ENCODE results near the gene YEATS2.

Gene YEATS2

DNA sequence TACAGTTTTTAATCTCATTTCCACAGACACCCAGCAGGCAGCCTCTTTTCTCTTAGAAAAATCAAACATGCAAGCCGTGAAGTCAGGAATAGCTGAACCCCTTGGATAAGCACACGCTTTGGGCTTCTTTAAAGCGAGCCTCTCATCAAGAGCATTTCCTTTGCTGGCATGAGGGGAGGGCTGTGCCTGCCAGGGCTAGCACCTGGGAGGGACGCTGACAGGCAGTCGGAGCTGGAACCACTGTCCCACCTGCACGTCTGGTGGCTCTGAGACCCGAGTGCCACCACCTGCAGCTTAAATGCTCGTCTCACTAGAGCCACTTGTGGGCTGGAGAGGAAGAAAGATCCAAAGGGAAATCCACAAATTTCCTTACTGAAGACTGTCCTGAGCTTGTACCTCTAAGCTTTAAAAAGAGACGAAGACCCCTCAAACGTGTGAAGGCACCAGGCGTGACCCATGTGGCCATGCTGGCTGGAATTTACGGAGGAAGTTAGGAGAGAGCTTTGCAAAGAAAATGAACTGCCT is 118.4 kb downstream of the YEATS2 start:
- Histone ChIP-seq H3K4ac (ENCODE audit: low read depth, low read length) (no peak overlapping the region), H3K36me3 (ENCODE audit: control insufficient read depth, insufficient read depth, low read length) (peaks cover 2% of the 10 kb centered on the region), H4K8ac (ENCODE audit: low read depth, low read length) (no peak overlapping the region), H3K9ac (ENCODE audit: low read length) (no peak overlapping the region), H3K79me1 (ENCODE audit: low read length) (no peaks in the 10 kb centered on the region), H2BK5ac (ENCODE audit: low read length) (no peak overlapping the region), H3K4me1 (ENCODE audit: control insufficient read depth, low read depth, low read length) (no peaks in the 10 kb centered on the region), H3K56ac (ENCODE audit: low read length) (no peak overlapping the region), H3K27ac (ENCODE audit: low read depth, low read length) (no peak overlapping the region), H3K79me2 (ENCODE audit: control insufficient read depth, insufficient read depth, low read length) (no peaks in the 10 kb centered on the region), H2BK15ac (replicated peaks; ENCODE audit: low read depth) (no peak overlapping the region), H3K18ac (ENCODE audit: low read length) (no peak overlapping the region), H2AK5ac (ENCODE audit: low read length) (no peak overlapping the region), H3K27me3 (ENCODE audit: insufficient read depth, low read length, poor library complexity) (no peaks in the 10 kb centered on the region), H3K4me2 (ENCODE audit: low read length) (no peak overlapping the region), H3K4me3 (ENCODE audit: low read length) (no peak overlapping the region), H2BK120ac (ENCODE audit: low read depth, low read length) (no peak overlapping the region), H3K23ac (ENCODE audit: low read length) (no peak overlapping the region), H4K5ac (ENCODE audit: low read length) (no peak overlapping the region)
- no peak for DNase-seq
- no CpG with 5 or more reads among the region's 12 CpGs for WGBS (ENCODE audit: extremely low coverage, insufficient coverage, low lambda C conversion rate)

DNA sequence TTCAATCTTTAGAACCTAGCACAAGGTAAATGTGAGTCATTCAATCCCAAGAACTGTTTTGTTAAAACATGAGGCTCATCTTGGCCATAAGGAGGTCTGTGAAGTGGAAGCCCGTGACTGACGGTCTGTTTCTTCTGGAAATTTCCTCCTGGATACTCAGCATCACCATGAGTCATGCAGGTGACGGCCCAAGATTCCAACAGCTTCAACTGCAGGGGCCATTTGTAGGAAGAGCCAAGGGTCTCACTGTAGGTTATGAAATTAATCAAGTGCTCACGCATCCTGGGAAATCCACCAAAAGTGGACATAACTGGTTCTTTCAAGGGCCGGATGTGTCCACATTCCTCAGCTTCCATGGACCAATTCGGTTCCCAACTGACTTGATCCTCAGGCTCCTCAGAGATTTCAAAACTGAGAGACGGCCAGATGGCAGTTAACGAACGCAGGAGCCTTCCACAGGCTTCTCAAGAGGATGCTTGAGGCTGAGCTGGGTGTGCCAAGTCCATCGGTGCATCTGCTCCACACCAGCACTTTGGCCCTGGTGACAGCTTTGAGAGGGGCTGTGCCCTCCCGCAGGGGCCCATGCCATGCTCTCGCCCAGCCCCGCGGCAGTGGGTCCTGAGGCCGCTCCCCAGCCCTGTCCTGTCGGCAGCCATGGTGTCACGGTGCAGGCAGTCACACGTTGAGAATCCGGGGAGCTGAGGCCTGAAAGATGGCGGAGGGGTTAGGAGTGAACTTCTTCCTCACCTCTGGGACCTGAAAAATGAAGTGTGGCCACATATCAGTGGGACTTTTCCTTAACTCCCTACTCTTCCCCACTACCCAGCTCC is 119.3 kb downstream of the YEATS2 start:
- Histone ChIP-seq H2BK5ac (ENCODE audit: low read length) (no peak overlapping the region), H2AK5ac (ENCODE audit: low read length) (no peak overlapping the region), H3K4me2 (ENCODE audit: low read length) (no peak overlapping the region), H3K9ac (ENCODE audit: low read length) (no peak overlapping the region), H3K4ac (ENCODE audit: low read depth, low read length) (no peak overlapping the region), H3K36me3 (ENCODE audit: control insufficient read depth, insufficient read depth, low read length) (no peaks in the 10 kb centered on the region), H4K5ac (ENCODE audit: low read length) (no peak overlapping the region), H3K27me3 (ENCODE audit: insufficient read depth, low read length, poor library complexity) (no peaks in the 10 kb centered on the region), H3K27ac (ENCODE audit: low read depth, low read length) (no peak overlapping the region), H3K4me3 (ENCODE audit: low read length) (no peak overlapping the region), H2BK15ac (replicated peaks; ENCODE audit: low read depth) (no peak overlapping the region), H3K23ac (ENCODE audit: low read length) (no peak overlapping the region), H3K79me1 (ENCODE audit: low read length) (no peaks in the 10 kb centered on the region), H3K56ac (ENCODE audit: low read length) (no peak overlapping the region), H3K18ac (ENCODE audit: low read length) (no peak overlapping the region), H3K4me1 (ENCODE audit: control insufficient read depth, low read depth, low read length) (no peaks in the 10 kb centered on the region), H2BK120ac (ENCODE audit: low read depth, low read length) (no peak overlapping the region), H4K8ac (ENCODE audit: low read depth, low read length) (no peak overlapping the region), H3K79me2 (ENCODE audit: control insufficient read depth, insufficient read depth, low read length) (no peaks in the 10 kb centered on the region)
- no CpG with 5 or more reads among the region's 20 CpGs for WGBS (ENCODE audit: extremely low coverage, insufficient coverage, low lambda C conversion rate)
- DNase-seq, result no peak

DNA sequence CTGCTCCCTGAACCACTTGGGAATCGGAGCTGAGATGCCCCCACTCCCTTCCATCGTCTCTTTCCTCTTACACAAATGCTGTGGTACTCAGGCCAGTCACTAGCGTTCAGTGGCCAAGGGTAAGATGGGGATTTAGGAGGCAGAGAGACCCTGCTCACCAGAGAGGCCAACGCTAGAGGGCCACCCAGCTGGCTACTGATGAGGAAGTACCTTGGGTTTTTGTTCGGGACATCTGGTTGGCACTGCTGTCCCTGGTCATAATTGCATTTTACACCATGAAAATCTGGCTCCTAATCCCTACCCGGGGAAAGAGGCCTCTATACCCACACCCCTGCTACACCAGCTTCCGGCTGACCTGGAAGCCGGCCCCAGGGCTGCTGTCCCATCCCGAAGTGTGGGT is 120.0 kb downstream of the YEATS2 start:
- H3K4me1 ChIP-seq (ENCODE audit: control insufficient read depth, low read depth, low read length), result no peaks in the 10 kb centered on the region
- no peak overlapping the region for H3K23ac ChIP-seq (ENCODE audit: low read length)
- no peak for DNase-seq
- H3K27me3 ChIP-seq (ENCODE audit: insufficient read depth, low read length, poor library complexity), result no peaks in the 10 kb centered on the region
- H3K79me1 ChIP-seq (ENCODE audit: low read length), result no peaks in the 10 kb centered on the region
- no peak overlapping the region for H2BK120ac ChIP-seq (ENCODE audit: low read depth, low read length)
- no peak overlapping the region for H3K4me2 ChIP-seq (ENCODE audit: low read length)
- H3K79me2 ChIP-seq (ENCODE audit: control insufficient read depth, insufficient read depth, low read length), result no peaks in the 10 kb centered on the region
- no peak overlapping the region for H3K56ac ChIP-seq (ENCODE audit: low read length)
- H2AK5ac ChIP-seq (ENCODE audit: low read length), result no peak overlapping the region
- WGBS (ENCODE audit: extremely low coverage, insufficient coverage, low lambda C conversion rate), result no CpG with 5 or more reads among the region's 9 CpGs
- no peak overlapping the region for H3K4ac ChIP-seq (ENCODE audit: low read depth, low read length)
- H3K4me3 ChIP-seq (ENCODE audit: low read length), result no peak overlapping the region
- no peak overlapping the region for H3K18ac ChIP-seq (ENCODE audit: low read length)
- H4K8ac ChIP-seq (ENCODE audit: low read depth, low read length), result no peak overlapping the region
- no peak overlapping the region for H4K5ac ChIP-seq (ENCODE audit: low read length)
- H2BK15ac ChIP-seq (replicated peaks; ENCODE audit: low read depth), result no peak overlapping the region
- no peak overlapping the region for H3K27ac ChIP-seq (ENCODE audit: low read depth, low read length)
- no peak overlapping the region for H3K9ac ChIP-seq (ENCODE audit: low read length)
- no peaks in the 10 kb centered on the region for H3K36me3 ChIP-seq (ENCODE audit: control insufficient read depth, insufficient read depth, low read length)
- H2BK5ac ChIP-seq (ENCODE audit: low read length), result no peak overlapping the region

DNA sequence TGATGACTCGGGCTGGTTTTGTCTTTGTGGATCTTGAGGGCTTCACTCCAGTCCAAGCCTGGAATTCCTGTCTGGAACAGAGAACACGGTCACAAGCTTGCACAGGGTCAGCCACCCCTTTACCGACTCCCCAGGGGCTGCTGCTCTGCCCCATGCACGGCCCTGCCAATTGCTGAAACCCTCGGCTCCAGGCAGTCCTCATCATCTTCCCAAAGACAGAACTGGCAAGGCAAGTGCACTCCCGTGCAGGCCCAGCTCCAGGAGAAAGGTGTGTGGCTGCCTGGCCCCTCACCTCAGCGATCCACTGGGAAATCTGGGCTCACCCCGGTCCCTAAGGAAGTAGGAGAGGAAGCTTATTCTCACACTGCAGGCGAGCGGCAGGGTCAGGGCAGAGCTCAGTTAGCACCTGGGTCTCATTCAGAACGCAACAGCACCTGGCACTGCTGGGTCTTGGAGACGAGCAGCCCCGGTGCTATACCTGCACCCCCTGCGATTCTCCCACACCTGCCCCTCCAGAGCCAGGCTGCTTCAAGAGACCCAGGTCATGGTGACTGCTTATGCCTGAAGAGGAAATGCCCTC is 120.5 kb downstream of the YEATS2 start:
- Histone ChIP-seq H3K27me3 (ENCODE audit: insufficient read depth, low read length, poor library complexity) (no peaks in the 10 kb centered on the region), H3K4me1 (ENCODE audit: control insufficient read depth, low read depth, low read length) (no peaks in the 10 kb centered on the region), H3K18ac (ENCODE audit: low read length) (no peak overlapping the region), H3K79me1 (ENCODE audit: low read length) (no peaks in the 10 kb centered on the region), H3K4ac (ENCODE audit: low read depth, low read length) (no peak overlapping the region), H3K4me2 (ENCODE audit: low read length) (no peak overlapping the region), H2BK5ac (ENCODE audit: low read length) (no peak overlapping the region), H2BK120ac (ENCODE audit: low read depth, low read length) (no peak overlapping the region), H2AK5ac (ENCODE audit: low read length) (no peak overlapping the region), H4K5ac (ENCODE audit: low read length) (no peak overlapping the region), H3K4me3 (ENCODE audit: low read length) (no peak overlapping the region), H3K79me2 (ENCODE audit: control insufficient read depth, insufficient read depth, low read length) (no peaks in the 10 kb centered on the region), H3K23ac (ENCODE audit: low read length) (no peak overlapping the region), H3K36me3 (ENCODE audit: control insufficient read depth, insufficient read depth, low read length) (no peaks in the 10 kb centered on the region), H3K9ac (ENCODE audit: low read length) (no peak overlapping the region), H4K8ac (ENCODE audit: low read depth, low read length) (no peak overlapping the region), H3K56ac (ENCODE audit: low read length) (no peak overlapping the region), H2BK15ac (replicated peaks; ENCODE audit: low read depth) (no peak overlapping the region), H3K27ac (ENCODE audit: low read depth, low read length) (no peak overlapping the region)
- no peak for DNase-seq
- no CpG with 5 or more reads among the region's 14 CpGs for WGBS (ENCODE audit: extremely low coverage, insufficient coverage, low lambda C conversion rate)

DNA sequence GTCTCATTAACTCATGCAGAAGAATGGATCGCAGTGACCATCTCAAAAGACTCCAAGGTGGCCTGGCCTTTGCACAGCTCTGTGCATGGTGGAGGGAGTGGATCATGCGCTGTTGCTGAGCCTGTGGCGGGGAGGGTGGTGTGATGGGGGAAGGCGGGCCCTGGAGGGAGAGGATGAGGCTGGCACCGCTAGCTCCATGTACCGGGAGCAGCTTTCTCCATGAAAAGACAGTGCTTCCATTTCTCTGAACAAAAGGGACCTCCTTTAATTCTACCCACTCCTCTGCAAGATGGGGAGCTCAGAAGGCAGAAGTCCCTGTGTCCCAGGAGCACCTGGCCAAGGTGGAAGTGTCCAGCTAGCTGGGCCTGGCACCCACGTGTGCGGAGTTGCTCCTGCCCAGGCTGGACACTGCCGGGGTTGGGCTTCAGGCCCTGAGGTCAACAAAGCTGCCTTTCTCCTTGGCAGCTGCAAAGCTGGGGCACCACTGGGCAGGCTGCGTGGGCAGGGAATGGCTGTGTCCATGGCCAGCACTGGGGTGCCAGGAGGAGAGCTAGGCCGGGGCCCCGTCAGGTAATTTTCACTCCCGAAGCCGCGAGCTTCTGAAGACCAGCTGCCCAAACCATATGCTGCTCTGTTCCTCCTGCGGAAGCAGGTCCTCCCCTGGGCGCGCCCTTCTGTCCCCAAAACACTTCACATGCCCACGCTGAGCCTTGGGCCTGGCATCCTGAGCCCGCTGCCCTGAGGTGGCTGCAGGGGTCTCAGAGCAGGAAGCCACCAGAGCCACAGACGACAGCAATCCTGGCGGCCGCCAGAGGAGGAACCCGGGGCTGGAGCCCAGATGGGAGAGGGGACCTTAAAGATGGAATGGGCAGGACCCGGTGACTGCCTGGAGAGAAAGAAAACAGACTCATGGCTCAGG is 121.4 kb downstream of the YEATS2 start:
- Histone ChIP-seq H3K79me2 (ENCODE audit: control insufficient read depth, insufficient read depth, low read length) (no peaks in the 10 kb centered on the region), H4K5ac (ENCODE audit: low read length) (no peak overlapping the region), H3K4me3 (ENCODE audit: low read length) (no peak overlapping the region), H3K27ac (ENCODE audit: low read depth, low read length) (no peak overlapping the region), H3K4ac (ENCODE audit: low read depth, low read length) (no peak overlapping the region), H2BK120ac (ENCODE audit: low read depth, low read length) (no peak overlapping the region), H3K4me2 (ENCODE audit: low read length) (no peak overlapping the region), H3K18ac (ENCODE audit: low read length) (no peak overlapping the region), H3K27me3 (ENCODE audit: insufficient read depth, low read length, poor library complexity) (no peaks in the 10 kb centered on the region), H3K9ac (ENCODE audit: low read length) (no peak overlapping the region), H2AK5ac (ENCODE audit: low read length) (no peak overlapping the region), H3K4me1 (ENCODE audit: control insufficient read depth, low read depth, low read length) (no peaks in the 10 kb centered on the region), H3K56ac (ENCODE audit: low read length) (no peak overlapping the region), H4K8ac (ENCODE audit: low read depth, low read length) (no peak overlapping the region), H2BK15ac (replicated peaks; ENCODE audit: low read depth) (no peak overlapping the region), H3K79me1 (ENCODE audit: low read length) (no peaks in the 10 kb centered on the region), H2BK5ac (ENCODE audit: low read length) (no peak overlapping the region), H3K23ac (ENCODE audit: low read length) (no peak overlapping the region), H3K36me3 (ENCODE audit: control insufficient read depth, insufficient read depth, low read length) (no peaks in the 10 kb centered on the region)
- WGBS (ENCODE audit: extremely low coverage, insufficient coverage, low lambda C conversion rate), result no CpG with 5 or more reads among the region's 25 CpGs
- no peak for DNase-seq

Measured in mesendoderm (in vitro differentiated cells).